ENCODE measurements around the gene ADCK2. TPM values are rescaled to one million over a fixed set of nuclear protein-coding genes. Genes with fewer than 3 reads are reported as not detected.
"Not testable (repeated sequence)": the region's sequence is repeated elsewhere in the genome, so short reads cannot be mapped to it uniquely, and the experiment has no call there.

Gene ADCK2, protein sequence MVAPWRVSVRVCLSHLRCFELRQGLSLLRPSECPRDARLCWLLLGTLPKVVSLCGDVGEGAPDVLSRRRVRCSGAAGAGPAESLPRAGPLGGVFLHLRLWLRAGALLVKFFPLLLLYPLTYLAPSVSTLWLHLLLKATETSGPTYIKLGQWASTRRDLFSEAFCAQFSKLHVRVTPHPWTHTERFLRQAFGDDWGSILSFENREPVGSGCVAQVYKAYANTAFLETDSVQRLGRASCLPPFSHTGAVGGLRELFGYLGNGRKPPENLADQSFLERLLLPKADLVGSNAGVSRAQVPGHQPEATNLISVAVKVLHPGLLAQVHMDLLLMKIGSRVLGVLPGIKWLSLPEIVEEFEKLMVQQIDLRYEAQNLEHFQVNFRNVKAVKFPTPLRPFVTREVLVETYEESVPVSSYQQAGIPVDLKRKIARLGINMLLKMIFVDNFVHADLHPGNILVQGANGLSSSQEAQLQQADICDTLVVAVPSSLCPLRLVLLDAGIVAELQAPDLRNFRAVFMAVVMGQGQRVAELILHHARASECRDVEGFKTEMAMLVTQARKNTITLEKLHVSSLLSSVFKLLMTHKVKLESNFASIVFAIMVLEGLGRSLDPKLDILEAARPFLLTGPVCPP
- 14.4 and 16.0 TPM in 2 replicates for total RNA-seq
- 14.8 TPM for polyA plus RNA-seq (2012)

DNA sequence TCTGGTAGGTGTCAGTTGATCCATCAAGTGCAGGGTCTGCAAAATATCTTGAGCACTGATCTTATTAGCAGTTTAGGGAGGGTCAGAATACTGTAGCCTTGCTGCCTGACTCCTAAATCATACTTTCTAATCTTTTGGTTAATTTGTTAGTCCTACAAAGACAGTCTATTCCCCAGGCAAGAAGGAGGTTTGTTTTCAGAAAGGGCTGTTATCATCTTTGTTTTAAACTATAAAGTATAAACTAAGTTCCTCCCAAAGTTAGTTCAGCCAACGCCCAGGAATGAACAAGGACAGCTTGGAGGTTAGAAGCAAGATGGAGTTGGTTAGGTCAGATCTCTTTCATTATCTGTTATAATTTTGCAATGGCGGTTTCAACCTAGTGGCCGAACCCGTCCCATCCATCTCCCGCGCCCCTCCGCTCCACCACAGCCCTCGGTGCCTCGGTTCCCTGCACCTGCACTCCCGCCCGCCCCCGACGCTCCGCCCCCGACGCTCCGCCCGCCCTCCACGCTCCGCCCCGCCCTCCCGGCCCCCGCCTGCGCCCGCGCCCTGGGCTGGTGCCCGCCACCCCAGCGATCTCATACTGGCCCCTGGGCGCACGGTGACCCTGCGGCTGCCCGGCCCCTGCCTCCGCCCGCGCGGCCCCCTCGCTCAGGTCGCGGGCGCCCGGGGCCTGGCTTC lies at the start of gene ADCK2:
ADCK2 (plus strand) TSS at position 564 of the 681 bp plus-strand sequence. CDS start 386 bp downstream, outside the sequence.
- DNase-seq (ENCODE audit: low read depth) = peak; percentile 53

DNA sequence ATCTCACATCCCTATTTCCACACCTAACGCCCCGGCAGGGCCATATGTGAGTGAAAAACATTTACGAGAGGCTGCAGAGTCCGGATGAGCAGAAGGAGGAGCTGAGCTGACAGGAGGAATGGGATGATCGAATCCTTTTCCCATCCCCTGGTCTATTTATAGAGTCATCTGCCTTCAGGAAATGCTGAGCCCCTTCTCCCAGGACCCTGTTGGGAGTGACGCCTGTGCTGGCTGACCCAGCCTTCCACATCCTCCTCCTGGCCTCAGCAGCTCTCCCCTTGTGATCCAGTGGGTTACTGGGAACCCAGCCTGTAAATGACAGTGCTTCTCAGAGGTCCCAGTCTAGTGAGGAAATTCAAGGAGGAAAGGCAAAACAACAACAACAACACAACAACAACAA lies 48.8 kb upstream of the ADCK2 start:
- DNase-seq (ENCODE audit: low read depth) = no peak

DNA sequence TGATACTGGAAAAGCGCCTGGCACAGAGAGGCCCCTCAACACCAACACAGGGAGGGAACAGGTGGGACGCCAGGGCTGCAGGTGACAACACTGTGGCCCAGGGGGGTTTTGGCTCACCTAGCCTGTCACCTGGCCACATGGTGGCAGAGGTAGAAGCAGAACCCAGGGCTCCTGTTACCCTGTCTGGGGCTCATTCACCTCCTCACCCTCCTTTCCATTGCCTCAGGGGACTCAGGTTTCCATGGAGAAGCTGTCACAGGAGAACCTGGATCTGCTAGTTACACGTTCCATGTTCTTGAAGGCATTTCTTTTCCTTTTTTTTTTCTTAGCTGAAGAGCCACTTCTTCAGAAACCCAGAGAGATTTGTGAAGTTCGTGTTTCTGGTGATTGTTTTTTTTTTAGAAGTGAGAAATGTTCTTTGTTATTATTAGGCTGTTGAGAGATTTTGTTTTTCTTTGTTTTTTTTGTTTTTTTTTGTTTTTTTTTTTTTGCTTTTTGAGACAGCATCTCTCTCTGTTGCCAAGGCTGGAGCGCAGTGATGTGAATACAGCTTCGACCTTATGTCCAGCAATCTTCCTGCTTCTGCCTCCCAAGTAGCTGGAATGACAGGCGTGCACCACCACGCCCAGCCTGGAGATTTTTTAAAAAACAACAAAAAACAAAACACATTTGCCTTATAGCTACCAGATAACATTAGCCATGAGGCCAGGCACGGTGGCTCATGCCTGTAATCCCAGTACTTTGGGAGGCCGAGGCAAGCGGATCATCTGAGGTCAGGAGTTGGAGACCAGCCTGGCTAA lies 48.2 kb upstream of the ADCK2 start:
- DNase-seq (ENCODE audit: low read depth) = no peak

DNA sequence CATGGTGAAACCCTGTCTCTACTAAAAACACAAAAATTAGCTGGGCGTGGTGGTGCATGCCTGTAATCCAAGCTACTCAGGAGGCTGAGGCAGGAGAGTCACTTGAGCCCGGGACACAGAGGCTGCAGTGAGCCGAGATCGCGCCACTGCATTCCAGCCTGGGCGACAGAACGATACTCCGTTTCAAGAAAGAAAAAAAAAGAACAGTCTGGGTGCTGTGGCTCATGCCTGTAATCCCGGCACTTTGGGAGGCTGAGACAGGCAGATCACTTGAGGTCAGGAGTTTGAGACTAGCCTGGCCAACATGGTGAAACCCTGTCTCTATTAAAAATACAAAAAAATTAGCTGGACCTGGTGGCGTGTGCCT lies 47.6 kb upstream of the ADCK2 start:
- not testable (repeated sequence) for DNase-seq (ENCODE audit: low read depth)

DNA sequence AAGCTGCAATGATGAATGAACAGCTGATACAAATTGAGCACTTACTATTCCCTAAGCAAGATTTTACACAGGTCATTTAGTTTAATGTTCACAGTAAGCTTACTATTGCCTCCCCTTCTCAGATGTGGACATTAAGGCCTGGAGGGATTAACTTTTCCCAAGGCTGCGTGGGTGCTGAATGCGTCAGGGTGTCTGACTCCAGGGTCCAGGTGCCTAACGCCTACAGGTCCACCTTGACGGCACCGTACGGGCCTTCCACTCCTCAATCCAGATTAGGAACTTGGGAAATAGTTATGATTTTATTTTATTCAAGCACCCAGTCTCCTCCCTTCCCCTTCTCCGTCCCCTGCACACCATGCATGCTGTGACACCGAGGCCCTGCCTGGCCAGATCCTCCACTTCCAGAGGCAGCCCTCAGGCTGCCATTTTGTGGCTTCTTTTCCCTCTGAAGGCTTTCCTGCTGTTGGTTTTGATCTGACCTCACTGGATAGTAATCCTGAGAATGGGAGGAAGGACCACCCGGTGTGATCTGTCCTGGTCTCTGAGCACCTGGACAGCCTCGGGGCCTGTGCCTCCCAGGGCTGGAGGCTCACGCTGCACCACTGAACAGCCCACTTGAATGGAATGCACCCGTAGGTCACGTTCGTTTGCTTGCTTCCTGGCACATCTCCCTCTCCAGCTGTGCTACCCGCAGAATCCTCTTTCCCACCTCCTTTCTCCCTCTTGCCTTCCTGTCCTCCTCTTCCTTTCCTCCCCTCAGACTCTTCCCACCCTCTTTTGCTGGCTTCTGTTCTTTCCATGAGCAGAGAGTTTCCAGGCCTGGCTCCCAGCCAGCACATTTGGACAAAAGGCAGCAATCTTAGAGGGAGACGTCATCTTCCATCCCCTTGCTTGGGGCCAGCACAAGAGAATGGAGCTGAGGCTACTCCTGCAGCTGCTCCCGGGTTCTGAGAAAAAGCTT lies 46.6 kb upstream of the ADCK2 start:
- peak; percentile 87 for DNase-seq (ENCODE audit: low read depth)

DNA sequence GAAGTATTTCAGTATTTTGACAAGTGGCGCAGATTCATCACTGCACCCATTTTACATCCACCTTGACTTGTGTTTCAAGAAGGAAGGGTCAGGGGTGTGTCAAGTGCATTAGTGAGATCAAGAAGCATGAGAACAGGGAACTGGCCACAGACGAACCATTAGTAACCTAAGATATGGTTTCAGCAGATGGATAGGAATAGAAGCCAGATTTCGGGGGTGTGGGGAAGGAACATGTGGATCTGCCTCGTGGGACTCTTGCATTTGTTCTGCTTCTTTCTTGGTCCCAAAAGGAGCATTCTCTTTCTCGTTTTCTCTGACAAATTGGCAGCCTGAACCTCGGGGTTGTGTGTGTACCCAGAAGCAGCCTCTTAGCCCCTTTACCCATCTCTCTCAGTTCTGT lies 41.7 kb upstream of the ADCK2 start:
- peak; percentile 64 for DNase-seq (ENCODE audit: low read depth)

DNA sequence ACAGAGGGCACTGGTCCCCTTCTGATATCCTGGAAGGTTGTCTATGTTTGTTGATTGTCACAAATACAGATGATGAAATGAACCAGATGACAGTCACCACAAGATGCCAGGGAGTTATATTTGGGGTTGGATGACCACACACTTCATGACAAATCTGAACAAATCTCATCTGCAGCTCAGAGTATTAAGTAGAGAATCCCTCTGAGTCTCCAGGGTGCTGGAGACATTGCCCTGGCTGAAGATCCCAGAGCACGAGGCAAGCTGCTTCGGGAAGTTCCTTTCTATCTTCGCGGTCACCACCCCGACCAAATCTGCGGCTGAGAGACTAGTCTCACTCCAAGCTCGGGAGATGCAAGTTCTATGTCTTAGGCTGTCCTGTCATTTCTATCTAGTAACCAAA lies 41.1 kb upstream of the ADCK2 start:
- DNase-seq (ENCODE audit: low read depth) = peak; percentile 89

DNA sequence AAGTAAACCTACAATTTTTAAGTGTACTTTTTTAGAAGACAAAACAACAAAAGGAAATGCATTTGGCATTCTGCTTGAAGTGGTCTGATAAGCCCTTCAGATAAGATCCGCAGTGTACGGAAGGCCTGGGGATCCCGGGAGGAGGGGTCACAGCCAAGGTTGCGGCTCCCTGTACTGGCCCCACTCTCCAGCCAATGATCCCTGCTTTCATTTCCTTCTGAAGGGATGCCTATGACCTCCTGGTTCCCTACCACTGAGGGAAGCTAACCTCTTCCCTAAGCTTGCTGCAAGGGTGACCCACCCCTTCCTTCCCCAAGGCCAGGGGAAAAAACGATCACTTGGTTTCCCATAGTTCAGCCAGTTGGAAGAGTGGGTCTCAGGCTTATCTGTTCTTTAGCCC lies 37.4 kb upstream of the ADCK2 start:
- no peak for DNase-seq (ENCODE audit: low read depth)

DNA sequence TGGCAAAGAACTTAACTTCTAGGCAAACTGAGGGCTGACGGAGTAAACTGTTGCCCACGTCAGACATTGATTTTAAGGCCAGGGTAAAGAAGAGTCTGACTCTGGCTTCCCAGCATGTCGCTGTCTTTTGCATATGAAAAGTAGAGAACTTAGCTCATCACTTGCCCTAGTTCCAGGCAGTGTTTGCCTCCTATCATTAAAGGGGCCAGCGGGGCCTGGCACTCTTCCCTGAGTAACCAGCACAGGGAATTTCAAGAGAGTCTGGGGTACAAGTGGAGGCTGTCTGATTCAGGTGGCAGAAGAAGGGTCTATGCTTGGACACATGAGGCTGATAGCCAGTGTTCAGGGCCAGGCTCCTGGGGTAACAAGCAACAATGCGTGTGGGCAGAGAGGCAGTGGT lies 36.9 kb upstream of the ADCK2 start:
- DNase-seq (ENCODE audit: low read depth) = no peak

DNA sequence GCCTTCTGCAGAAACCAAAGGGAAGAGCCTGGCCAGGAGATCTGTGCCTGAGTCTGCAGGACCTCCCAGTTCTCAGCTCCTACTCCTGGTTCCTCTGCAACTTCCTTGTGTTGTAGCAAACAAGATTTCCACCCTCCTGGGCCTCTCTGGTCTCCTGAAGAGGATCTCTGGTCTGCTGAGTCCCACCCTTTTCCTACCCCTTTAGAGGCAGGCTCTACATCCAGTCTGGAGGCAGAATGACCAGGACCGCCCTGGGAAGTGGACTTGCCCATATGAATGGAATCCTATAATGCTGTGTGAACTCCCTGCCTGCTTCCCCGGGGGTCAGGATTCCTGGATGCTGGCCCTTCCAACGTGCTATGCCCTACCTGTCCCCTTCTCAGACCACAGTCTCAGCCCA lies 35.3 kb upstream of the ADCK2 start:
- no peak for DNase-seq (ENCODE audit: low read depth)

DNA sequence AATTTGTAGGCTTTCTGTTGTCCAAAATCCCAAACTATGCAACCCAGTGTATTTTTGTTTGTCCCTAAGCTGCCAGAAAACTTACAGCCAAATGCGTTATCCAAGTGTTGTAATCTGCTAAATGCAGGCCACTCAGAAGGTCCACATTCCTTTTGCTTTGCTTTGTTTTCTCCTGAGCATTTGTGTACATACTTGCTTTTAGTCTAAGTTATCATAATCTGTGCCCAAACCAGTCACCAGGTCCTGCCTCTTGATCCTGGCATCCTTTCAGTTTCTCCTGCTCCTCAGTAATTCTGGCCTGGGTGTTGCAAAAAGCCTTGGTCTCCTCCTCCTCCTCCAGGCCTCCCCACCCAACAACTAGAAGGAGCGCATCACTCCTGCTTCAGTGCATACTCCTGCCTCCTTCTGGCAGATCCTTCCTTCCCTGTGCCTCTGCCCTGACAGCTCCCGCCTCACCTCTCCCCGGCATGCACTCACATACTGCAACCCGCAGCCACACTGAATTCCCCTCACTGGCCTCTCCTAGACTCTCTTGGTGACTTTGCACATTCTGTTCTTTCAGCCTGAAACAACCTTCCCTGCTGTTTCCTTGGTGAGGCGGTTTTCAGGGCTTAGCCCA lies 34.5 kb upstream of the ADCK2 start:
- DNase-seq (ENCODE audit: low read depth) = no peak

DNA sequence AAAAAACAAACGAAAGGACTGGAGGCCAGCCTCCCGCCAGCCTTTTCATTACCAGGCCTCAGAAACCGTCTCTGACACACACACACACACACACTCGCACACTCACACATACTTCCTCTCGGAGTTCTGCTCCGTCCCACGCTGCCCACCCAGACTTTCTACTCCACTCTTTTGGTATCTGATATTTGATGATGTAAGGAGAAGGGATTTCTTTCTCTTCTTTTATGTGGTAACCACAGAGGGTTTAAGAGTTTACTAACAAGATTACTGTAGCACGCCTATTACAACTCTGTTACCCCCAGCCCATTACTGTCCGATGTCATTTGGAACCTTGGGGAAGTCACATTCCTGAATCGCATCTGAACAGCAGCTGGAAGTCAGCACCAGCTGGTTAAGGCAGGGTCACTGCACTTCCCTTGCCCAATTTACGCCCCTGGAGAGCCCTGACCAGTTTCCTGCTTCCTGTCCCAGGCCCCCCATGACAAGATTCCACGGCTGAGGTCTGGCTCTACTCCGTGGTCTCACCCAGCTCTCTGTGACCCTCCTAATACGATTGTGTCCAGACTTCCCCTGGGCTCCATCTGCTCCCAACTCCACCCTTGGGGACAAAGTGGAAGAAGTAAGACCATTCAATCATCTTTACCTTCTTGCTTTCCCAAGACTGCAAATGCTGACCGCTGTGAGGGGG lies 33.2 kb upstream of the ADCK2 start:
- no peak for DNase-seq (ENCODE audit: low read depth)

DNA sequence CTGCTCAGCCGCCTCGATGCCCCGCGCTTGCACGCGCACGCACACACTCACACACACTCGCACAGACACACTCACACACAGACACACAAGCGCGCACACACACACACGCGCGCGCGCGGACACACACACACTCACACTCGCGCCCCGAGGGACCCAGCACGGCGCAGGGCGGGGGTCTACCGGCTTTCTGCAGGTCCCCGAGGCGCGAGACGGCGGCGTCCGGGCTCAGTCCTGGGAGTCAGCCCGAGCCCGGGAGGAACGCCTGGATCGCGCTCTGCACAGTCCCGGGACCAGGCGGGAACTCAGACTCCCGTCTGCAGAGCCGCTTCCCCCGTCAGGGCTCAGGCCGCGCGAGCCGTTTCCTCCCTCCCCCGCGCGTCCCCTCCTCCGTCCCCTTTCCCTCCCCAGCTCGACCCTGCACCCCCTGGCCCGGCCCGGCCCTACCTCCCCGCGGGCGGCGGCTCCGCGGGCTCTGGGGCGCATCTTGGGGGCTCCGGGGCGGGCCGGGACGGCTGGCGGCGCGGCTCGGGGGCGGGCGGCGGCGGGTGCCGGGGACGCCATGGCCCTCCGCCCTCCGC lies 32.6 kb upstream of the ADCK2 start:
- no peak for DNase-seq (ENCODE audit: low read depth)

DNA sequence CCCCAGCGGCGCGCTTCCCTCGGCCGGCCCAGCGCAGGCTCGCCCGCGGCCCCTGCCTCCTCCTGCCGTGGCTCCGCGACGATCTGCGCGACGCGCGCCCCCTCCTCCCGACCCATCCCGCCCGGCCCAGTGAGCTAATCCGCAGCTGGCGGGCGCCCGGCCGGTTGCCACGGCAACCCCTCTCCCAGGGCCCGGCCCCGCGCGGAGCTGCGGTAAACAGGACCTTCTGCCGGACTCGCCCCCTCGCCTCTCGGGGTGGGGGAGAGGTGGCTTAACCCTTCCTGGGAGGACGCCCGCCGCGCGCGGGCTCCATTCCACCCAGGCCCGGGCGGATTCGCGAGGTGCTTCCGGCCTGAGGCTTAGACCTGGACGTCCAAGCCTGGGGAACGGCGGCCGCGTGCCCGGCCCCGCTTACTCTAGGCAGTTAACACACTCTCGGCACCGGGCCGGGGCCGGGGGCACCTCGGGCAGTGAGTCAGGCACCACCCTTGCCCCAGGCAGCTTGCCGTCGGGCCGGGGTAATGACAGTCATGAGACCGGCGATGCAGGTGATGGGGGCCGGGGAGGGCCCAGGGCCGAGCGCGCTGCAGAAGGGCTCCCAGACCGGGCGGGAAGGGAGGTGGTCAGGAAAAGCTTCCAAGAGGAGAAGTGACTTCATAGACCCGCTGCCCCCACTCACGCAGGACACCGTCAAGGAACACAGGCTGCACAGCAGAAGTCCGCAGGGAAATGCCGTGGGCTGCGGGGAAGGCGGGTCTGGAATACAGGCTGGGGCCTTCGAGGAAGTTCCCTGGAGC lies 31.8 kb upstream of the ADCK2 start, which contains the start of gene DENND2A:
DENND2A (minus strand) TSS at position 87 of the 797 bp plus-strand sequence. CDS start 38,416 bp downstream, outside the sequence.
- no peak for DNase-seq (ENCODE audit: low read depth)

DNA sequence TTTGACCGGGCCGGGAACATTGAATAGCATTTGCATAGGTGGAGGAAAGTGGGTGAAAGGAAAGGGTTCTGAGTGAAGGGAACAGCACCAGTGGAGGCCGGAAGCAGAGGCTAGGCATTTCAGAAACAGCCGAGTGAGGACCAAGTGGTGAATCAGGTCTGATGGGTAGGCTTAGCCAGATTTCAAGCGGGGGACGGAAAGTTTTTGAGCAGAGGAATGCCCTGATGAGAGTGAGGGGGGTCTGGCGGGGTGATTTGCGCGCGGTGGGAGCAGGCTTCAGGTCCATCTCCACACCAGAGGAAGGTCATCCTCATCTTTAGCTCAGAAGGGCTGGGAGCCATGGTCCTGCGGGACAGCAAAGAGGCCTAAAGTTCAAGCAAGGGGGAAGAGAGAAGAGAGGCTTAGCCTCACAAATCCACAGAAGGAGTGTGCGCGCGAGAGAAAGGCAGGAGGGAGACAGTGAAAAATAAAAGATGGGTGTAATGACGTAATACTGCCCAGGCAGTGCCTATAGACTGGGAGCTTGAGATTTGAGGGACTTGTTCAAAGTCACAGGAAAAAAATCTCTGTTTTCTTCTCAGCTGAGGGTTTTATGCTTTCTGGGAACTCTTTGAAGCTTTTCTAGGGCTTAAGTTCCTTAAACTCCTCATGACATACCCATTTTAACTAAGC lies 31.1 kb upstream of the ADCK2 start:
- DNase-seq (ENCODE audit: low read depth) = no peak

DNA sequence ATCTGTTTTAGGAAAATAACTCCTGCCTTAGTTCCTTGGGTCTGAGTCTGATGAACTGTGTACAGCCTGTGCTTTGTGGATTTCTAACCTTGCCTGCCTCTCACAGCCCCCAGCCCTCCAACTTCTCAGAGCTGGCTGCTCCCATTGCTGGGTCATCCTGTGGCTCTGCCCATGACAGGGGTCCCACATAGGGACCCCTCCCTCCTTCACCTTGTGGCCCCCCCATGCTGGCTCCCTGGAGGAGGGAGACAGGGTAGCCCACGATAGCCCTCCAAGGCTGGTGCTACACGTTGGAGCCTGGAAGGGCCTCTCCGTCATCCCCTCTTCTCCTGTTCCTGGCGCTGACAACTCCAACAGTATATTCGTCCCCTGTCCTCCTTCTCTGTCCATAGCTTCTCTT lies 29.3 kb upstream of the ADCK2 start:
- DNase-seq (ENCODE audit: low read depth) = no peak

DNA sequence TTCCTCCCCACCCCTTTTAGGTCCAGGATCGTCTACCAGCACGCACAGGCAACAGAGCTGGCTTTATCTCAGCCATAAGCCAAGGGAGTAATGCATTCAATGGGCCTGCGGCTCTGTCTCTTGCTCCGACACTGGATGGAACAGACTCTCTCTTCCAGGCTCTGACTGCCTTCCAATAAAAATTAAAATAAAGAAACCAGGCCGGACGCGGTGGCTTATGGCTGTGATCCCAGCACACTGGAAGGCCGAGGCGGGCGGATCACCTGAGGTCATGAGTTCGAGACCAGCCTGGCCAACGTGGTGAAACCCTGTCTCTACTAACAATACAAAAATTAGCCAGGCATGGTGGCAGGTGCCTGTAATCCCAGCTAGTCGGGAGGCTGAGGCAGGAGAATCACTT lies 28.0 kb upstream of the ADCK2 start:
- not testable (repeated sequence) for DNase-seq (ENCODE audit: low read depth)
